ENCODE measurements around the gene ISY1.

ISY1 gene

DNA sequence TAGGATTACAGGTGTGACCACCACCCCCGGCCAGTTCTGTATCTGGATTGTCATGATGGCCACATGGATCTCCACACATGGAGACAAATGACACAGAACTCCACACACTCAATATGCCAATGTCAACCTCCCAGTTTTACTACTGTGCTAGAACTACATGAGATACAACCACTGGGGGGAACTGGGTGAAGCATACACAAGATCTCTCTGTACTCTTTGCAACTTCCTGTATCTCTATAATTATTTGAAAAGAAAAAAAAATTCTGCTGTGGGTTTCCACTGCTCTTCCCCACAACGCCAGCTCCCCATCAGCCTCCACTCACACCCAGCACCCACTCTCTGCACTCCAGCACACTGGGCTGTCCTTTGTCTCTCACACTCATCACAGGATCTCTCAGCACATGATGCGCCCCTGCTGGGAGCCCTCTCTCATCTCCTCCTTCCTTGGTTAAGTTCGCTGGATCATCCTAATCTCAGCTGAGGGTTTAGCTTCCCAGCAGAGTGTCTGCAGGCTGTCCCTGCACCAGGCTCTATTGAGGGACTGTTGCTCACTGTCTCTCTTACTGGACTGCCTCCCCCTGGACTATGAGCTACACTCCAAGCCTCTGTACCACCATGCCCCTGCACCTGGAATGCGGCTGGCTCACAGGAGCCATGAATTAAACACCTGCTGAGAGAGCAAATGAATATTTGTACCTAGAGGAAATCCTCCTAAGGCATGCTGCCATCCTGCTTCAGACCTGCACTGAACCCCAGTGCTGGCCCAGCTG is 28.6 kb downstream of the ISY1 start:
- Histone ChIP-seq H3K27me3 (replicated peaks; ENCODE audit: control insufficient read depth, insufficient read depth, low read length, poor library complexity, severe bottlenecking) (no peaks in the 10 kb centered on the region), H3K9me3 (ENCODE audit: control insufficient read depth, low read length) (no peaks in the 10 kb centered on the region), H3K27ac (ENCODE audit: insufficient read depth, low read length, poor library complexity, severe bottlenecking) (no peak overlapping the region), H3K4me3 (ENCODE audit: insufficient read depth, low read depth, low read length, poor library complexity, severe bottlenecking) (no peak overlapping the region), H3K36me3 (ENCODE audit: control insufficient read depth, insufficient read depth, low read length) (peaks cover 58% of the 10 kb centered on the region), H3K4me1 (ENCODE audit: control insufficient read depth, insufficient read depth, low read length, poor library complexity, severe bottlenecking) (no peaks in the 10 kb centered on the region)
- DNase-seq = no peak

DNA sequence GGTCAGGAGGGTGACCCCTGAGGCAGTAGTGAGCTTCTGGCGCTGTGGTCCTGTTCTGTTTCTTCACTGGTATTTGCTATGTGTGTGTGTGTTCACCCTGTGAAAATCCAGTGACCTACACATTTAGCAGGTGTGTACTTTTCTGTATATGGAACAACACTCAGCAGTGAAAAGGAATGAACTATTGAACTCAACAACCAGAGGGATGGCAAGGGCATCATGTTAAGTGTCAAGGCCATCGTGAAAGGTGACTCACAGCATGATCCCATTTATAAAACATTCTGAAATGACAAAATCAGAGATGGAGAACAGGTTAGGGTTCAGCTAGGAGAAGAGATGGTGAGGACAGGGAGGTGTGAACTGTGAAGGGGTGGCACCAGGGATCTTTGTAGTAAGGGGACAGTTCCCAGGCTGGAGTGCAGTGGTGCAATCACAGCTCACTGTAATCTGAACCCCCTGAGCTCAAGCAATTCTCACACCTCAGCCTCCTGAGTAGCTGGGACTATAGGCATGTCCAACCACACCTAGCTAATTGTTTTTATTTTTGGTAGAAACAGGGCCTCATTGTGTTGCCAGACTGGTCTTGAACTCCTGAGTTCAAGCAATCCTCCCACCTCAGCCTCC is 29.3 kb downstream of the ISY1 start:
- no peak overlapping the region for H3K27ac ChIP-seq (ENCODE audit: insufficient read depth, low read length, poor library complexity, severe bottlenecking)
- no peaks in the 10 kb centered on the region for H3K9me3 ChIP-seq (ENCODE audit: control insufficient read depth, low read length)
- H3K36me3 ChIP-seq (ENCODE audit: control insufficient read depth, insufficient read depth, low read length) = peaks cover 59% of the 10 kb centered on the region
- no peak for DNase-seq
- no peak overlapping the region for H3K4me3 ChIP-seq (ENCODE audit: insufficient read depth, low read depth, low read length, poor library complexity, severe bottlenecking)
- H3K4me1 ChIP-seq (ENCODE audit: control insufficient read depth, insufficient read depth, low read length, poor library complexity, severe bottlenecking) = no peaks in the 10 kb centered on the region
- no peaks in the 10 kb centered on the region for H3K27me3 ChIP-seq (replicated peaks; ENCODE audit: control insufficient read depth, insufficient read depth, low read length, poor library complexity, severe bottlenecking)

DNA sequence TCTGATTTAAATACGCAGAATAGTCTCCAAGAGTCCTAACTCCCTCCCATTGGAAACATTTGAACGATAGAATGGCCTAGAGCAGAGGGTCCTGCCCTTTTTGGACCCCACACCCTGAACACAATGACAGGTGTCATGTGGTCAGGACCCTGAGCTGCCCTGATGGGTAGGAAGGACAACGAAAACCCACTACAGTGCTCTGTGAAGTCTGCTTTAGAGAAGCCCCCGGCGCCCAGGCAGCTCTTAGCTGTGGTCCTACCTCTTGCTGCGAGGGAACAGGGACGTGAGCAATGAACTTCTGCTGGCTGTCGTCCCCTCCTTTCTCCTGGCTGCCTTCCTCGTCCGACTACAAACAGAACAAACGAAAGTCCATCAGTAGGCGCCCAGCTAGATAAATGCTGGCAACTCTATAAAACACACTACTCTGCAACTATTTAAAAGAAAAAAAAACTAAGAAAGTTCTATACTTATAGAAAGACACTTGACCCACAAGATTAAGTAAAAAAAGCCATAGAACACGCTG is 30.5 kb downstream of the ISY1 start:
- Histone ChIP-seq H3K4me1 (ENCODE audit: control insufficient read depth, insufficient read depth, low read length, poor library complexity, severe bottlenecking) (no peaks in the 10 kb centered on the region), H3K36me3 (ENCODE audit: control insufficient read depth, insufficient read depth, low read length) (peaks cover 62% of the 10 kb centered on the region), H3K4me3 (ENCODE audit: insufficient read depth, low read depth, low read length, poor library complexity, severe bottlenecking) (no peak overlapping the region), H3K27me3 (replicated peaks; ENCODE audit: control insufficient read depth, insufficient read depth, low read length, poor library complexity, severe bottlenecking) (no peaks in the 10 kb centered on the region), H3K9me3 (ENCODE audit: control insufficient read depth, low read length) (no peaks in the 10 kb centered on the region), H3K27ac (ENCODE audit: insufficient read depth, low read length, poor library complexity, severe bottlenecking) (no peak overlapping the region)
- no peak for DNase-seq

DNA sequence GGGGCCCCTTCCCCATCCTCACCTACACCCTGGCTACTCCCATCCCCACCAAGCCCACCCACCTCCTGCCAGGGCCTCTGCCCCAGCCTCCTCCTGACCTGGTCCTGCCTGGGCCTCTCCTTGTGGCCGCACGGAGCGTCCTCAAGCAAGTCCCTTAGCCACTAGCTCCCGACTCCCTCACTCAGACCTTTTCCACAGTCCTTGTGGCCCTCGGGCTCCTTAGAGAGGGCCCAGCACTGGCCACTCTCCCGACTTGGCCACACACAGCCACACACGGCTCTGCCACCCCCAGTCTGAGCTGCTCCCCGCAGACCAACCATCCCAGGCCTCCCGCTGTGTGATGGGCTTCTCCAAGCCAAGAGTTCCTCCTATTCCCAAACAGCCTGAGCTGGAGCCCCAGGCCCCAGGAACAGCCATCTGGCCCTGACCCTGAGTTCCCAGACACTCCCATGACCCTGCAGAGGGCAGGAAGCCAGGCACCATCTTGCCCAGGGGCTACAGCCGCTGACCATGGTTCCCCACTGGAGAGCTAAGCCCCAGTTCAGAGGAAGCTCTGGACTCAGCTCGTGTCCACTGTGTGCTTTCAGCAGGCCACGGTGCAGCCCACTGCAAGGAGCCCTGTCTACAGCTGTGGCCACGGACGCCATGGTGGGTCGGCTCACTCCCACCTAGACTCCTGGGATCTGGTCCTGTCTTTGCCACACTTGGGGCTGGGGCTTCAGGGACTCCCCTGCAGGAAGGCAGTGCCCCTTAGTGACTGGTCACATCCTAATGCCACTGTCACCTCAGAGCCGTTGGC is 32.3 kb downstream of the ISY1 start:
- H3K27ac ChIP-seq (ENCODE audit: insufficient read depth, low read length, poor library complexity, severe bottlenecking) = no peak overlapping the region
- H3K4me1 ChIP-seq (ENCODE audit: control insufficient read depth, insufficient read depth, low read length, poor library complexity, severe bottlenecking) = no peaks in the 10 kb centered on the region
- H3K4me3 ChIP-seq (ENCODE audit: insufficient read depth, low read depth, low read length, poor library complexity, severe bottlenecking) = no peak overlapping the region
- H3K9me3 ChIP-seq (ENCODE audit: control insufficient read depth, low read length) = no peaks in the 10 kb centered on the region
- H3K36me3 ChIP-seq (ENCODE audit: control insufficient read depth, insufficient read depth, low read length) = peaks cover 49% of the 10 kb centered on the region
- DNase-seq = no peak
- H3K27me3 ChIP-seq (replicated peaks; ENCODE audit: control insufficient read depth, insufficient read depth, low read length, poor library complexity, severe bottlenecking) = no peaks in the 10 kb centered on the region

DNA sequence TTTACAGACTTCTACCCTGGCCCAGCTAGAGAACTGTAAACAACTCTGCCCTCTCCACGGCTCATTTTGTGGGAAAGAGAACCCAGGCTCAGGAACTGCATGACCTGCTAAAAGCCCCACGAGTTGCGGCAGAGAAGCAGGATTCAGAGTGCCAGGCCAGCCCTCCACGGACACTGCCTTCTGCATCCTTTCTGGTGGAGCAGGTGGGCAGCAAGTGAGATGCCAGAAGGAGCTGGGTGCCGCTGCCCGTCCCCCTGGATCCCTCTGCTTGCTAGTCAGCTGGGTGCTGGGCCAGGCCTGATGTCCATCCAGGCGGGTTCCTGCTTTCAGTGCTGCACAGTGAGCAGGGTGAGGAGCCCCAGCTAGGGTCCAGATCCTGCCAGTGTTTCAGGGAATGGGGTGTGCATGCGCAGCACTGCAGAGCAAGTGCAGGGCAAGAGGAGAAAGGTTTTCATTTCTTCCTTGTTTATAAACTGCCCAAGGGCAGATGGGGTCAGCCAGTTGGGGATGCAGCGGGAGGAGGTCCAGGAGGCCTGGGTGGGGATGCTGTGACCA is 34.1 kb downstream of the ISY1 start:
- Histone ChIP-seq H3K9me3 (ENCODE audit: control insufficient read depth, low read length) (no peaks in the 10 kb centered on the region), H3K36me3 (ENCODE audit: control insufficient read depth, insufficient read depth, low read length) (peaks cover 31% of the 10 kb centered on the region), H3K4me1 (ENCODE audit: control insufficient read depth, insufficient read depth, low read length, poor library complexity, severe bottlenecking) (peaks cover 10% of the 10 kb centered on the region), H3K27ac (ENCODE audit: insufficient read depth, low read length, poor library complexity, severe bottlenecking) (no peak overlapping the region), H3K4me3 (ENCODE audit: insufficient read depth, low read depth, low read length, poor library complexity, severe bottlenecking) (no peak overlapping the region), H3K27me3 (replicated peaks; ENCODE audit: control insufficient read depth, insufficient read depth, low read length, poor library complexity, severe bottlenecking) (no peaks in the 10 kb centered on the region)
- DNase-seq = no peak

DNA sequence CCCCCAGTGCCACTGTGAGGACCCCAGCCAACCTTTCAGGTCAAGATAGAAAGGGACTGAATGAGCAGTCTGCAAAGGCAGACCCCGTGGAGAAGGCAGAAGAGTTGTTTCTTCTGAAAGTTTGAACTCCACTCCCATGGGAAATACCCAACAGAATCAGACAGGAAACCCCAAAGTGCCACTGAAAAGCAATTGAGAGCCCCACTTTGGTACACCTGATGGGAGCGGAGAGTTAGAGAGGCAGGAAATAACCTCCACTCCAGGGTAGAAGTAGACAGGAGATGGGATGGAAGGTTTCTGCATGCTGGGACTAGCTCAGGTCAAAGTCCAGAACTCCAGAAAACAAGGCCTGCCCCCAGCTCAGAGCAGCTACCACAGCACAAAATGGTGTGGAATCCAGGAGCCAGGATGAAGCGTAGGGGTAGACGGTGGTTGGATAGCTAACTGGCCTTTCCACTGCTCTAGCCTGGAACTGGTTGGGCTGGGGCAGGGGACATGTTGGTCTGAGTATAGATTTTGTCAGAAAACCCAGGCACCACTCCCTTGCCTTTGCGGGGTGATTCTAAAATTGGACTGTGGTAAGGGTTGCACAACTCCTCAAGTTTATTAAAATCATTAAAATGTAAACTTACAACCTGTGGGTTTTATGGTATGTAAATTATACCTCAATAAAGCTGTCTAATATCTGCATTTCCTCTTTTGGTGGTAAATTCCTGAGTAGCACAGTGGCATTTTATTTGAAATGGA is 37.4 kb downstream of the ISY1 start:
- no peak overlapping the region for H3K4me3 ChIP-seq (ENCODE audit: insufficient read depth, low read depth, low read length, poor library complexity, severe bottlenecking)
- H3K36me3 ChIP-seq (ENCODE audit: control insufficient read depth, insufficient read depth, low read length) = peaks cover 11% of the 10 kb centered on the region
- no peaks in the 10 kb centered on the region for H3K27me3 ChIP-seq (replicated peaks; ENCODE audit: control insufficient read depth, insufficient read depth, low read length, poor library complexity, severe bottlenecking)
- H3K4me1 ChIP-seq (ENCODE audit: control insufficient read depth, insufficient read depth, low read length, poor library complexity, severe bottlenecking) = peaks cover 15% of the 10 kb centered on the region
- H3K27ac ChIP-seq (ENCODE audit: insufficient read depth, low read length, poor library complexity, severe bottlenecking) = peak overlapping the region; percentile 4
- DNase-seq = peak in 2 of 3 donors; percentile 12 to 25
- no peaks in the 10 kb centered on the region for H3K9me3 ChIP-seq (ENCODE audit: control insufficient read depth, low read length)

DNA sequence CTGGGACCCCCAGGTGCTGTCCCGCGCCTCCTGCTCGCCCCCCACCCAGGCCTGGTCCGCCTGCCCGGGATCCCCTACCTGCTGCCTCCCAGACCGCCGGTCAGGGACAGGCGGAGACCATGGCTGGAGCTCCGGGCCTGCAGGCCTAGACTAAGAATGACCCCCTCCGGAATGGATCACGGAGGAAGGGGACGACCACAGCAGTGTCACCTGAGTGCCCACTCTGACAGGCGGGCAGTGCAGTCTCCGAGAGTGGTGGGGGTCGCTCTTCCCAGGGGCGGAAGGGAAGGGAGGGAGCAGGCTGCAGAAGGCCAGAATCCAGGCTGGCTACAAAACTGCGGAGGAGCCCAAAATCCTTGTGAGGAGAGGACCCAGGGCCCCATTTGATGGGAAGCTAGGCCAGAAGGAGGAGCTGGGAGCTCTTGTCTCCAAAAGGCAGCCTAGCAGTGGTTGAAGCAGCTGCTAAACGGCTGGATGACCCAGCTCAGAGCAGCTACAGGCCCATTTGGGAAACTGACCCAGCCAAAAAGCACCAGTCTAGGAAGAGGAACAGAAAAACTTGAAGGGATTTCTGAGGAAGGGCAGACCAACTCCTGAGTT is 38.4 kb downstream of the ISY1 start:
- Histone ChIP-seq H3K4me1 (ENCODE audit: control insufficient read depth, insufficient read depth, low read length, poor library complexity, severe bottlenecking) (peaks cover 24% of the 10 kb centered on the region), H3K9me3 (ENCODE audit: control insufficient read depth, low read length) (no peaks in the 10 kb centered on the region), H3K27ac (ENCODE audit: insufficient read depth, low read length, poor library complexity, severe bottlenecking) (peak overlapping the region; percentile 73), H3K36me3 (ENCODE audit: control insufficient read depth, insufficient read depth, low read length) (peaks cover 8% of the 10 kb centered on the region), H3K27me3 (replicated peaks; ENCODE audit: control insufficient read depth, insufficient read depth, low read length, poor library complexity, severe bottlenecking) (no peaks in the 10 kb centered on the region), H3K4me3 (ENCODE audit: insufficient read depth, low read depth, low read length, poor library complexity, severe bottlenecking) (no peak overlapping the region)
- DNase-seq = peak in 1 of 3 donors; percentile 8

DNA sequence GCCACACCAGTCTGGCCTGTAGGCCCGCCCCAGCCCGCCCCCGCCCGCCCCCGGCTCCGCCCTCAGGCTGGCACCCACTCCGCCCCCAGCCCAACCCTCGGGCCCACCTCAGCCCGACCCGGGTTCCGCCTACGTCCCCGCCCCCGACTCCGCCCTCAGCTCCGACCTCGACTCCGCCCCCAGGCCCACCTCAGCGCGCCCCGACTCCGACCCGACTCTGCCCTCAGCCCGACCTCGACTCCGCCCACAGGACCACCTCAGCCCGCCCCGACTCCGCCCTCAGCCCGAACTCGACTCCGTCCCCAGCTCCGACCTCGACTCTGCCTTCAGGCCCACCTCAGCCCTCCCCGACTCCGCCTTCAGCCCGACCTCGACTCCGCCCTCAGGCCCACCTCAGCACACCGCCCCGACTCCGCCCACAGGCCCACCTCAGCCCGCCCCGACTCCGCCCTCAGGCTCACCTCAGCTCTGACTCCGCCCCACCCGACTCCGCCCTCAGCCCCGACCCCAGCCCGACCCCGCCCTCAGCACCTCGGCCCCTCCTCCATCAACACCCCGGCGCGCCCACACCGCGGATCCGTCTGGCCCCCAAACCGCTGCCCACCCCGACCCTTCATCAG is 39.0 kb downstream of the ISY1 start, which contains the start of gene RAB43:
RAB43 (minus strand) TSS at position 13 of the 620 bp plus-strand sequence. CDS start 315 bp downstream, outside the sequence.
- Histone ChIP-seq H3K4me1 (ENCODE audit: control insufficient read depth, insufficient read depth, low read length, poor library complexity, severe bottlenecking) (peaks cover 30% of the 10 kb centered on the region), H3K27ac (ENCODE audit: insufficient read depth, low read length, poor library complexity, severe bottlenecking) (peak within 1 kb of the TSS; percentile 89), H3K27me3 (replicated peaks; ENCODE audit: control insufficient read depth, insufficient read depth, low read length, poor library complexity, severe bottlenecking) (no peaks in the 10 kb centered on the region), H3K36me3 (ENCODE audit: control insufficient read depth, insufficient read depth, low read length) (peaks cover 6% of the 10 kb centered on the region), H3K9me3 (ENCODE audit: control insufficient read depth, low read length) (no peaks in the 10 kb centered on the region), H3K4me3 (ENCODE audit: insufficient read depth, low read depth, low read length, poor library complexity, severe bottlenecking) (peak within 1 kb of the TSS; percentile 76)
- DNase-seq = peak; percentile 80 to 86 (median 83)

All from effector memory CD4-positive, alpha-beta T cell (primary cell).